ENCODE results near the gene ANKS1B.
"Not testable (repeated sequence)": the region's sequence is repeated elsewhere in the genome, so short reads cannot be mapped to it uniquely, and the experiment has no call there.

The ANKS1B gene

GRCh38 chr12:99253068-99253467 is 731.7 kb downstream of the ANKS1B start:
- ChIA-PET POLR2A (no interaction called here), CTCF (no interaction called here)
- WGBS (ENCODE audit: insufficient coverage), result 94% methylated on average over 2 of the region's 3 CpGs
- no peak for DNase-seq
- H3K27me3 ChIP-seq (replicated peaks in 2 of 5; ENCODE audit: control insufficient read depth in 4 of 5, insufficient read depth in 5 of 5, low read length in 4 of 5), result no peaks in the 10 kb centered on the region
- H3K4me3 ChIP-seq (ENCODE audit: control insufficient read depth in 1 of 7, extremely low read depth in 1 of 7, insufficient read depth in 4 of 7, low read depth in 2 of 7, low read length in 6 of 7), result no peak overlapping the region
- H3K27ac ChIP-seq (ENCODE audit: insufficient read depth in 1 of 2, low read depth in 1 of 2, low read length in 2 of 2, poor library complexity in 1 of 2, severe bottlenecking in 2 of 2), result no peak overlapping the region
- H3K36me3 ChIP-seq (ENCODE audit: control insufficient read depth in 4 of 4, insufficient read depth in 4 of 4, low read length in 3 of 4), result no peaks in the 10 kb centered on the region
- no peaks in the 10 kb centered on the region for H3K4me1 ChIP-seq (ENCODE audit: control extremely low read depth in 1 of 4, control insufficient read depth in 4 of 4, insufficient read depth in 4 of 4, low read length in 3 of 4)
- H3K9me3 ChIP-seq (ENCODE audit: control extremely low read depth in 1 of 5, control insufficient read depth in 4 of 5, insufficient read depth in 2 of 5, low read depth in 1 of 5, low read length in 4 of 5), result no peaks in the 10 kb centered on the region

- CTCF ChIA-PET, result no interaction called here
- no peaks in the 10 kb centered on the region for H3K4me1 ChIP-seq (ENCODE audit: control extremely low read depth in 1 of 4, control insufficient read depth in 4 of 4, insufficient read depth in 4 of 4, low read length in 3 of 4)
- no peaks in the 10 kb centered on the region for H3K9me3 ChIP-seq (ENCODE audit: control extremely low read depth in 1 of 5, control insufficient read depth in 4 of 5, insufficient read depth in 2 of 5, low read depth in 1 of 5, low read length in 4 of 5)
- DNase-seq, result no peak
- no peak overlapping the region for H3K4me3 ChIP-seq (ENCODE audit: control insufficient read depth in 1 of 7, extremely low read depth in 1 of 7, insufficient read depth in 4 of 7, low read depth in 2 of 7, low read length in 6 of 7)
- H3K27ac ChIP-seq (ENCODE audit: insufficient read depth in 1 of 2, low read depth in 1 of 2, low read length in 2 of 2, poor library complexity in 1 of 2, severe bottlenecking in 2 of 2), result no peak overlapping the region
- no peaks in the 10 kb centered on the region for H3K36me3 ChIP-seq (ENCODE audit: control insufficient read depth in 4 of 4, insufficient read depth in 4 of 4, low read length in 3 of 4)
- no peaks in the 10 kb centered on the region for H3K27me3 ChIP-seq (replicated peaks in 2 of 5; ENCODE audit: control insufficient read depth in 4 of 5, insufficient read depth in 5 of 5, low read length in 4 of 5)
- WGBS (ENCODE audit: insufficient coverage), result 100% methylated on average over 1 of the region's 3 CpGs
- POLR2A ChIA-PET, result no interaction called here
Measured at GRCh38 chr12:99250091-99250490, 734.6 kb downstream of the ANKS1B start.

- Histone ChIP-seq H3K36me3 (ENCODE audit: control insufficient read depth in 4 of 4, insufficient read depth in 4 of 4, low read length in 3 of 4) (no peaks in the 10 kb centered on the region), H3K4me1 (ENCODE audit: control extremely low read depth in 1 of 4, control insufficient read depth in 4 of 4, insufficient read depth in 4 of 4, low read length in 3 of 4) (no peaks in the 10 kb centered on the region), H3K9me3 (ENCODE audit: control extremely low read depth in 1 of 5, control insufficient read depth in 4 of 5, insufficient read depth in 2 of 5, low read depth in 1 of 5, low read length in 4 of 5) (no peaks in the 10 kb centered on the region), H3K27ac (ENCODE audit: insufficient read depth in 1 of 2, low read depth in 1 of 2, low read length in 2 of 2, poor library complexity in 1 of 2, severe bottlenecking in 2 of 2) (no peak overlapping the region), H3K27me3 (replicated peaks in 2 of 5; ENCODE audit: control insufficient read depth in 4 of 5, insufficient read depth in 5 of 5, low read length in 4 of 5) (no peaks in the 10 kb centered on the region), H3K4me3 (ENCODE audit: control insufficient read depth in 1 of 7, extremely low read depth in 1 of 7, insufficient read depth in 4 of 7, low read depth in 2 of 7, low read length in 6 of 7) (no peak overlapping the region)
- WGBS (ENCODE audit: insufficient coverage), result 66% methylated on average over 4 of the region's 4 CpGs
- POLR2A ChIA-PET, result no interaction called here
- CTCF ChIA-PET, result interaction anchor here (1.5 kb wide), 1 partner anchor 18 kb away, joined by 3 read pairs; no protein-coding TSS in a partner anchor
- no peak for DNase-seq
Measured at GRCh38 chr12:99249543-99249942, 735.2 kb downstream of the ANKS1B start.

- H3K9me3 ChIP-seq (ENCODE audit: control extremely low read depth in 1 of 5, control insufficient read depth in 4 of 5, insufficient read depth in 2 of 5, low read depth in 1 of 5, low read length in 4 of 5); H3K27me3 ChIP-seq (replicated peaks in 2 of 5; ENCODE audit: control insufficient read depth in 4 of 5, insufficient read depth in 5 of 5, low read length in 4 of 5); H3K27ac ChIP-seq (ENCODE audit: insufficient read depth in 1 of 2, low read depth in 1 of 2, low read length in 2 of 2, poor library complexity in 1 of 2, severe bottlenecking in 2 of 2); H3K4me3 ChIP-seq (ENCODE audit: control insufficient read depth in 1 of 7, extremely low read depth in 1 of 7, insufficient read depth in 4 of 7, low read depth in 2 of 7, low read length in 6 of 7); H3K4me1 ChIP-seq (ENCODE audit: control extremely low read depth in 1 of 4, control insufficient read depth in 4 of 4, insufficient read depth in 4 of 4, low read length in 3 of 4); H3K36me3 ChIP-seq (ENCODE audit: control insufficient read depth in 4 of 4, insufficient read depth in 4 of 4, low read length in 3 of 4); CTCF ChIA-PET; DNase-seq; POLR2A ChIA-PET: not testable (repeated sequence)
- WGBS (ENCODE audit: insufficient coverage), result 56% methylated on average over 7 of the region's 7 CpGs
Measured at GRCh38 chr12:99237907-99238538, 746.7 kb downstream of the ANKS1B start.

GRCh38 chr12:99235381-99235780 is 749.4 kb downstream of the ANKS1B start:
- Histone ChIP-seq H3K27me3 (replicated peaks in 2 of 5; ENCODE audit: control insufficient read depth in 4 of 5, insufficient read depth in 5 of 5, low read length in 4 of 5) (no peaks in the 10 kb centered on the region), H3K27ac (ENCODE audit: insufficient read depth in 1 of 2, low read depth in 1 of 2, low read length in 2 of 2, poor library complexity in 1 of 2, severe bottlenecking in 2 of 2) (no peak overlapping the region), H3K9me3 (ENCODE audit: control extremely low read depth in 1 of 5, control insufficient read depth in 4 of 5, insufficient read depth in 2 of 5, low read depth in 1 of 5, low read length in 4 of 5) (no peaks in the 10 kb centered on the region), H3K36me3 (ENCODE audit: control insufficient read depth in 4 of 4, insufficient read depth in 4 of 4, low read length in 3 of 4) (no peaks in the 10 kb centered on the region), H3K4me1 (ENCODE audit: control extremely low read depth in 1 of 4, control insufficient read depth in 4 of 4, insufficient read depth in 4 of 4, low read length in 3 of 4) (no peaks in the 10 kb centered on the region), H3K4me3 (ENCODE audit: control insufficient read depth in 1 of 7, extremely low read depth in 1 of 7, insufficient read depth in 4 of 7, low read depth in 2 of 7, low read length in 6 of 7) (no peak overlapping the region)
- DNase-seq, result no peak
- CTCF ChIA-PET, result no interaction called here
- 83% methylated on average over 2 of the region's 3 CpGs for WGBS (ENCODE audit: insufficient coverage)
- POLR2A ChIA-PET, result no interaction called here

GRCh38 chr12:99234702-99235101 is 750.0 kb downstream of the ANKS1B start:
- no CpG with 5 or more reads among the region's 1 CpG for WGBS (ENCODE audit: insufficient coverage)
- Histone ChIP-seq H3K36me3 (ENCODE audit: control insufficient read depth in 4 of 4, insufficient read depth in 4 of 4, low read length in 3 of 4) (no peaks in the 10 kb centered on the region), H3K27me3 (replicated peaks in 2 of 5; ENCODE audit: control insufficient read depth in 4 of 5, insufficient read depth in 5 of 5, low read length in 4 of 5) (no peaks in the 10 kb centered on the region), H3K9me3 (ENCODE audit: control extremely low read depth in 1 of 5, control insufficient read depth in 4 of 5, insufficient read depth in 2 of 5, low read depth in 1 of 5, low read length in 4 of 5) (no peaks in the 10 kb centered on the region), H3K4me3 (ENCODE audit: control insufficient read depth in 1 of 7, extremely low read depth in 1 of 7, insufficient read depth in 4 of 7, low read depth in 2 of 7, low read length in 6 of 7) (no peak overlapping the region), H3K27ac (ENCODE audit: insufficient read depth in 1 of 2, low read depth in 1 of 2, low read length in 2 of 2, poor library complexity in 1 of 2, severe bottlenecking in 2 of 2) (no peak overlapping the region), H3K4me1 (ENCODE audit: control extremely low read depth in 1 of 4, control insufficient read depth in 4 of 4, insufficient read depth in 4 of 4, low read length in 3 of 4) (no peaks in the 10 kb centered on the region)
- no peak for DNase-seq
- POLR2A ChIA-PET, result no interaction called here
- CTCF ChIA-PET, result no interaction called here

- no peaks in the 10 kb centered on the region for H3K9me3 ChIP-seq (ENCODE audit: control extremely low read depth in 1 of 5, control insufficient read depth in 4 of 5, insufficient read depth in 2 of 5, low read depth in 1 of 5, low read length in 4 of 5)
- no peak overlapping the region for H3K4me3 ChIP-seq (ENCODE audit: control insufficient read depth in 1 of 7, extremely low read depth in 1 of 7, insufficient read depth in 4 of 7, low read depth in 2 of 7, low read length in 6 of 7)
- DNase-seq, result no peak
- ChIA-PET CTCF (no interaction called here), POLR2A (interaction anchor here (0.6 kb wide), 1 partner anchor 27 kb away, joined by 3 read pairs; no protein-coding TSS in a partner anchor)
- WGBS (ENCODE audit: insufficient coverage), result no CpG with 5 or more reads among the region's 4 CpGs
- no peak overlapping the region for H3K27ac ChIP-seq (ENCODE audit: insufficient read depth in 1 of 2, low read depth in 1 of 2, low read length in 2 of 2, poor library complexity in 1 of 2, severe bottlenecking in 2 of 2)
- H3K36me3 ChIP-seq (ENCODE audit: control insufficient read depth in 4 of 4, insufficient read depth in 4 of 4, low read length in 3 of 4), result no peaks in the 10 kb centered on the region
- no peaks in the 10 kb centered on the region for H3K27me3 ChIP-seq (replicated peaks in 2 of 5; ENCODE audit: control insufficient read depth in 4 of 5, insufficient read depth in 5 of 5, low read length in 4 of 5)
- no peaks in the 10 kb centered on the region for H3K4me1 ChIP-seq (ENCODE audit: control extremely low read depth in 1 of 4, control insufficient read depth in 4 of 4, insufficient read depth in 4 of 4, low read length in 3 of 4)
Measured at GRCh38 chr12:99232324-99232723, 752.4 kb downstream of the ANKS1B start.
